Neural crest cell (in vitro differentiated cells): ENCODE data around the gene PER2. TPM values are rescaled to one million over a fixed set of nuclear protein-coding genes. Genes with fewer than 3 reads are reported as not detected.

Experiments used
- DNase-seq: peaks from one replicate; pipeline ENCODE4 v3.0.0; 2021; ENCODE audit warnings: low read depth, mixed read lengths, low spot score
- H3K27ac Mint-ChIP-seq: one replicate; pipeline ENCODE4 v1.8.0; 2021; ENCODE audit warnings: mild to moderate bottlenecking, mixed read lengths; ENCODE audit not compliant: unreplicated experiment
- H3K27me3 Mint-ChIP-seq: 2 replicates; pipeline ENCODE4 v1.8.0; 2021; ENCODE audit warnings: low read depth, mild to moderate bottlenecking, mixed read lengths
- H3K36me3 Mint-ChIP-seq: 2 replicates; pipeline ENCODE4 v1.8.0; 2021; ENCODE audit warnings: low read depth, mild to moderate bottlenecking, mixed read lengths
- H3K4me1 Mint-ChIP-seq: 2 replicates; pipeline ENCODE4 v1.8.0; 2021; ENCODE audit warnings: mixed read lengths
- H3K4me3 Mint-ChIP-seq: one replicate; pipeline ENCODE4 v1.8.0; 2021; ENCODE audit warnings: mild to moderate bottlenecking, mixed read lengths
- H3K9me3 Mint-ChIP-seq: 2 replicates; pipeline ENCODE4 v1.8.0; 2021; ENCODE audit warnings: mixed read lengths
- total RNA-seq: library from RNA; stranded (reverse); gene quantifications from 2 replicates; pipeline ENCODE4 v1.2.1, GENCODE V29; 2021
- TF ChIP-seq, protein P1 (sequence below): fragments of 200-600 bp; sonication (generic); conservative IDR thresholded peaks from 2 replicates; pipeline ENCODE4 v1.5.0; 2021; ENCODE audit warnings: antibody characterized with exemption, mild to moderate bottlenecking

PER2 gene
- total RNA-seq, 1 donor from 2014 or later: 8.6 TPM

- H3K9me3 Mint-ChIP-seq: no peaks in the 10 kb centered on the region
- no peaks in the 10 kb centered on the region for H3K27me3 Mint-ChIP-seq
- TF ChIP-seq, protein P1, sequence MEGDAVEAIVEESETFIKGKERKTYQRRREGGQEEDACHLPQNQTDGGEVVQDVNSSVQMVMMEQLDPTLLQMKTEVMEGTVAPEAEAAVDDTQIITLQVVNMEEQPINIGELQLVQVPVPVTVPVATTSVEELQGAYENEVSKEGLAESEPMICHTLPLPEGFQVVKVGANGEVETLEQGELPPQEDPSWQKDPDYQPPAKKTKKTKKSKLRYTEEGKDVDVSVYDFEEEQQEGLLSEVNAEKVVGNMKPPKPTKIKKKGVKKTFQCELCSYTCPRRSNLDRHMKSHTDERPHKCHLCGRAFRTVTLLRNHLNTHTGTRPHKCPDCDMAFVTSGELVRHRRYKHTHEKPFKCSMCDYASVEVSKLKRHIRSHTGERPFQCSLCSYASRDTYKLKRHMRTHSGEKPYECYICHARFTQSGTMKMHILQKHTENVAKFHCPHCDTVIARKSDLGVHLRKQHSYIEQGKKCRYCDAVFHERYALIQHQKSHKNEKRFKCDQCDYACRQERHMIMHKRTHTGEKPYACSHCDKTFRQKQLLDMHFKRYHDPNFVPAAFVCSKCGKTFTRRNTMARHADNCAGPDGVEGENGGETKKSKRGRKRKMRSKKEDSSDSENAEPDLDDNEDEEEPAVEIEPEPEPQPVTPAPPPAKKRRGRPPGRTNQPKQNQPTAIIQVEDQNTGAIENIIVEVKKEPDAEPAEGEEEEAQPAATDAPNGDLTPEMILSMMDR: no peak
- no peak overlapping the region for H3K4me3 Mint-ChIP-seq
- no peaks in the 10 kb centered on the region for H3K4me1 Mint-ChIP-seq
- H3K36me3 Mint-ChIP-seq: no peaks in the 10 kb centered on the region
- no peak for DNase-seq
- peak overlapping the region; percentile 57 for H3K27ac Mint-ChIP-seq
Observed at GRCh38 chr2:238250896-238251295, 37.5 kb downstream of the PER2 start.

GRCh38 chr2:238247841-238248453 is 40.5 kb downstream of the PER2 start:
- H3K27ac Mint-ChIP-seq: no peak overlapping the region
- no peaks in the 10 kb centered on the region for H3K9me3 Mint-ChIP-seq
- DNase-seq: no peak
- H3K36me3 Mint-ChIP-seq: peaks cover 5% of the 10 kb centered on the region
- no peaks in the 10 kb centered on the region for H3K27me3 Mint-ChIP-seq
- peaks cover 7% of the 10 kb centered on the region for H3K4me1 Mint-ChIP-seq
- TF ChIP-seq, protein P1: no peak
- H3K4me3 Mint-ChIP-seq: no peak overlapping the region

- no peak overlapping the region for H3K4me3 Mint-ChIP-seq
- peaks cover 5% of the 10 kb centered on the region for H3K36me3 Mint-ChIP-seq
- H3K27me3 Mint-ChIP-seq: no peaks in the 10 kb centered on the region
- no peak overlapping the region for H3K27ac Mint-ChIP-seq
- H3K4me1 Mint-ChIP-seq: peaks cover 15% of the 10 kb centered on the region
- TF ChIP-seq, protein P1: no peak
- DNase-seq: no peak
- no peaks in the 10 kb centered on the region for H3K9me3 Mint-ChIP-seq
Observed at GRCh38 chr2:238247002-238247822, 41.2 kb downstream of the PER2 start.

DNA sequence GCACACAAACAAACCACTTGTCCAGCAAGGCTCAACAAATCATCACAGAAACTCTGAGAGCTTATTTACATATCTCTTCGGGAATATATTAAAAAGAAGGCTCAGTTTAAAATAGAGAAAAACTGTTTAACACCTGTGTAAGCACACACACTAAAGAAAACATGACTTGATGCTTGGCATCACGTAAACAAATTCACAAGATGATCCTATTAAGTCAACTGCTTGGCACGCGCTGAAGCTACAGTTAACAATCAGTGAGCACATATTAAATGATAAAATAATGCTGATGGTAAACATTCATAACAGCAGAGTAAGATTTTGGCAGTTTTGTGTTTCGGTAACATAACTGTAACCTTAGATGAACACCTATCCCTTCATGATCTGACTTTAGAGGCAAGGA is 44.3 kb downstream of the PER2 start:
- TF ChIP-seq, protein P1: no peak
- no peak for DNase-seq
- peaks cover 22% of the 10 kb centered on the region for H3K4me1 Mint-ChIP-seq
- no peak overlapping the region for H3K4me3 Mint-ChIP-seq
- no peak overlapping the region for H3K27ac Mint-ChIP-seq
- peaks cover 5% of the 10 kb centered on the region for H3K36me3 Mint-ChIP-seq
- H3K27me3 Mint-ChIP-seq: no peaks in the 10 kb centered on the region
- no peaks in the 10 kb centered on the region for H3K9me3 Mint-ChIP-seq

- Mint-ChIP-seq H3K4me3 (peak overlapping the region; percentile 88), H3K27ac (no peak overlapping the region), H3K27me3 (no peaks in the 10 kb centered on the region), H3K36me3 (peaks cover 5% of the 10 kb centered on the region), H3K9me3 (no peaks in the 10 kb centered on the region), H3K4me1 (peaks cover 22% of the 10 kb centered on the region)
- no peak for DNase-seq
- TF ChIP-seq, protein P1: peak; percentile 24
Observed at GRCh38 chr2:238243496-238244076, 44.8 kb downstream of the PER2 start.
